ENCODE results near the gene FCRL2. TPM values are rescaled to one million over a fixed set of nuclear protein-coding genes. Genes with fewer than 3 reads are reported as not detected.

The FCRL2 gene
- total and polyA plus RNA-seq, 9 donors, result 0.11 to 0.12 TPM; not detected in 7

- H3K9me3 ChIP-seq, result no peaks in the 10 kb centered on the region
- 79 to 91% (median 80%) methylated on average over 2 of the region's 2 CpGs for WGBS, 3 donors
- no peaks in the 10 kb centered on the region for H3K27me3 ChIP-seq
- DNase-seq, result no peak
- TF ChIP-seq CTCF (IDR thresholded peaks at IDR 0.05) (no peak), EP300 (IDR thresholded peaks at IDR 0.05) (no peak), POLR2A (IDR thresholded peaks at IDR 0.05) (no peak)
- H3K36me3 ChIP-seq, result no peaks in the 10 kb centered on the region
- no peaks in the 10 kb centered on the region for H3K4me1 ChIP-seq (ENCODE audit: insufficient read depth)
- no peak overlapping the region for H3K27ac ChIP-seq
- H3K4me3 ChIP-seq, result no peak overlapping the region
- intact Hi-C loops (cut with DNase I), result no loop called here
Observed at GRCh38 chr1:157723157-157723556, 53.8 kb downstream of the FCRL2 start.

- Histone ChIP-seq H3K4me1 (ENCODE audit: insufficient read depth) (no peaks in the 10 kb centered on the region), H3K27ac (no peak overlapping the region), H3K36me3 (no peaks in the 10 kb centered on the region), H3K9me3 (no peaks in the 10 kb centered on the region), H3K4me3 (no peak overlapping the region), H3K27me3 (no peaks in the 10 kb centered on the region)
- intact Hi-C loops (cut with DNase I), result no loop called here
- TF ChIP-seq EP300 (IDR thresholded peaks at IDR 0.05), result no peak
- no peak for TF ChIP-seq CTCF (IDR thresholded peaks at IDR 0.05)
- no peak for TF ChIP-seq POLR2A (IDR thresholded peaks at IDR 0.05)
- 74 to 95% (median 88%) methylated on average over 1 of the region's 1 CpG for WGBS, 3 donors
- DNase-seq, result no peak
Observed at GRCh38 chr1:157721985-157722384, 54.9 kb downstream of the FCRL2 start.

GRCh38 chr1:157715736-157716135 lies 61.2 kb downstream of the FCRL2 start:
- Histone ChIP-seq H3K27ac (no peak overlapping the region), H3K9me3 (no peaks in the 10 kb centered on the region), H3K27me3 (no peaks in the 10 kb centered on the region), H3K4me3 (no peak overlapping the region), H3K4me1 (ENCODE audit: insufficient read depth) (no peaks in the 10 kb centered on the region), H3K36me3 (no peaks in the 10 kb centered on the region)
- no peak for DNase-seq
- intact Hi-C loops (cut with DNase I), result no loop called here
- WGBS, 3 donors, result 84 to 94% (median 87%) methylated on average over 5 of the region's 5 CpGs
- TF ChIP-seq EP300 (IDR thresholded peaks at IDR 0.05), result no peak
- TF ChIP-seq POLR2A (IDR thresholded peaks at IDR 0.05), result no peak
- TF ChIP-seq CTCF (IDR thresholded peaks at IDR 0.05), result no peak

GRCh38 chr1:157711802-157712201 lies 65.1 kb downstream of the FCRL2 start:
- Histone ChIP-seq H3K36me3 (no peaks in the 10 kb centered on the region), H3K4me3 (no peak overlapping the region), H3K4me1 (ENCODE audit: insufficient read depth) (no peaks in the 10 kb centered on the region), H3K27ac (no peak overlapping the region), H3K27me3 (no peaks in the 10 kb centered on the region), H3K9me3 (no peaks in the 10 kb centered on the region)
- DNase-seq, result no peak
- intact Hi-C loops (cut with DNase I), result no loop called here
- TF ChIP-seq CTCF (IDR thresholded peaks at IDR 0.05) (no peak), EP300 (IDR thresholded peaks at IDR 0.05) (no peak), POLR2A (IDR thresholded peaks at IDR 0.05) (no peak)

- no peak for TF ChIP-seq POLR2A (IDR thresholded peaks at IDR 0.05)
- no peak for TF ChIP-seq CTCF (IDR thresholded peaks at IDR 0.05)
- TF ChIP-seq EP300 (IDR thresholded peaks at IDR 0.05), result no peak
- H3K4me3 ChIP-seq, result no peak overlapping the region
- H3K27me3 ChIP-seq, result no peaks in the 10 kb centered on the region
- intact Hi-C loops (cut with DNase I), result no loop called here
- no peak for DNase-seq
- no peaks in the 10 kb centered on the region for H3K4me1 ChIP-seq (ENCODE audit: insufficient read depth)
- no peaks in the 10 kb centered on the region for H3K9me3 ChIP-seq
- H3K36me3 ChIP-seq, result no peaks in the 10 kb centered on the region
- no peak overlapping the region for H3K27ac ChIP-seq
Observed at GRCh38 chr1:157704878-157705277, 72.1 kb downstream of the FCRL2 start.
